Progenitor cell of endocrine pancreas (in vitro differentiated cells): Measurements from ENCODE around the gene MMD. TPM values are rescaled to one million over a fixed set of nuclear protein-coding genes. Genes with fewer than 3 reads are reported as not detected.
A peak's percentile ranks its signal among the peaks of the same experiment; 100 is the strongest.
"Not testable (repeated sequence)": the region's sequence is repeated elsewhere in the genome, so short reads cannot be mapped to it uniquely, and the experiment has no call there.

Source experiments
- DNase-seq: peaks from one replicate; pipeline ENCODE4 v3.0.0; 2021; ENCODE audit warnings: low spot score; ENCODE audit not compliant: unreplicated experiment
- H3K27ac Mint-ChIP-seq: 2 replicates; pipeline ENCODE4 v1.8.0; 2021; ENCODE audit warnings: mild to moderate bottlenecking, moderate library complexity, mixed read lengths
- H3K27me3 Mint-ChIP-seq: 2 replicates; pipeline ENCODE4 v1.8.0; 2021; ENCODE audit warnings: mixed read lengths
- H3K36me3 Mint-ChIP-seq: 2 replicates; pipeline ENCODE4 v1.8.0; 2022; ENCODE audit warnings: mixed read lengths; ENCODE audit not compliant: insufficient read depth
- H3K4me1 Mint-ChIP-seq: 2 replicates; pipeline ENCODE4 v1.8.0; 2021; ENCODE audit warnings: low read depth, mixed read lengths
- H3K4me3 Mint-ChIP-seq: 2 replicates; pipeline ENCODE4 v1.8.0; 2021; ENCODE audit warnings: low read depth, mild to moderate bottlenecking, moderate library complexity, mixed read lengths
- H3K9me3 Mint-ChIP-seq: 2 replicates; pipeline ENCODE4 v1.8.0; 2021; ENCODE audit warnings: low read depth, mixed read lengths
- long read RNA-seq: library from polyadenylated mRNA; unstranded; transcript quantifications from one replicate; pipeline ENCODE4 v2.0.0, GENCODE V29; 2020
- total RNA-seq: library from RNA; stranded (reverse); gene quantifications from 2 replicates; pipeline ENCODE4 v1.2.1, GENCODE V29; 2021
- TF ChIP-seq, protein P1 (sequence below): fragments of 200-600 bp; sonication (generic); IDR thresholded peaks from one replicate; pipeline ENCODE4 v1.5.0; 2021; ENCODE audit warnings: antibody characterized with exemption, mild to moderate bottlenecking; ENCODE audit not compliant: unreplicated experiment

MMD gene
- total RNA-seq = 22.1 and 26.1 TPM in 2 replicates
- long read RNA-seq, transcript MMD-201 (7 exons, 2,735 nt) = major isoform, 8 of 12 reads
- long read RNA-seq, partial matches to known transcripts = 2 of 12 reads
- long read RNA-seq, other reads (novel, unspliced or antisense) = 2 of 12 reads

- peak within 1 kb of the TSS; percentile 92 for H3K27ac Mint-ChIP-seq
- H3K4me1 Mint-ChIP-seq = peaks cover 14% of the 10 kb centered on the region
- H3K9me3 Mint-ChIP-seq = peaks cover 13% of the 10 kb centered on the region
- no peak for DNase-seq
- H3K36me3 Mint-ChIP-seq = peaks cover 20% of the 10 kb centered on the region
- TF ChIP-seq, protein P1, sequence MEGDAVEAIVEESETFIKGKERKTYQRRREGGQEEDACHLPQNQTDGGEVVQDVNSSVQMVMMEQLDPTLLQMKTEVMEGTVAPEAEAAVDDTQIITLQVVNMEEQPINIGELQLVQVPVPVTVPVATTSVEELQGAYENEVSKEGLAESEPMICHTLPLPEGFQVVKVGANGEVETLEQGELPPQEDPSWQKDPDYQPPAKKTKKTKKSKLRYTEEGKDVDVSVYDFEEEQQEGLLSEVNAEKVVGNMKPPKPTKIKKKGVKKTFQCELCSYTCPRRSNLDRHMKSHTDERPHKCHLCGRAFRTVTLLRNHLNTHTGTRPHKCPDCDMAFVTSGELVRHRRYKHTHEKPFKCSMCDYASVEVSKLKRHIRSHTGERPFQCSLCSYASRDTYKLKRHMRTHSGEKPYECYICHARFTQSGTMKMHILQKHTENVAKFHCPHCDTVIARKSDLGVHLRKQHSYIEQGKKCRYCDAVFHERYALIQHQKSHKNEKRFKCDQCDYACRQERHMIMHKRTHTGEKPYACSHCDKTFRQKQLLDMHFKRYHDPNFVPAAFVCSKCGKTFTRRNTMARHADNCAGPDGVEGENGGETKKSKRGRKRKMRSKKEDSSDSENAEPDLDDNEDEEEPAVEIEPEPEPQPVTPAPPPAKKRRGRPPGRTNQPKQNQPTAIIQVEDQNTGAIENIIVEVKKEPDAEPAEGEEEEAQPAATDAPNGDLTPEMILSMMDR = no peak
- H3K27me3 Mint-ChIP-seq = peaks cover 14% of the 10 kb centered on the region
- H3K4me3 Mint-ChIP-seq = peak within 1 kb of the TSS; percentile 89
Measured at GRCh38 chr17:55421179-55421934, at the start of gene MMD. MMD (minus strand) TSS chr17:55421835; CDS start chr17:55421695, 140 bp downstream.

GRCh38 chr17:55466671-55467070 is 45.0 kb upstream of the MMD start:
- H3K27ac Mint-ChIP-seq = no peak overlapping the region
- no peak for DNase-seq
- no peaks in the 10 kb centered on the region for H3K4me1 Mint-ChIP-seq
- TF ChIP-seq, protein P1 = no peak
- H3K36me3 Mint-ChIP-seq = no peaks in the 10 kb centered on the region
- peaks cover 11% of the 10 kb centered on the region for H3K9me3 Mint-ChIP-seq
- no peak overlapping the region for H3K4me3 Mint-ChIP-seq
- no peaks in the 10 kb centered on the region for H3K27me3 Mint-ChIP-seq

DNA sequence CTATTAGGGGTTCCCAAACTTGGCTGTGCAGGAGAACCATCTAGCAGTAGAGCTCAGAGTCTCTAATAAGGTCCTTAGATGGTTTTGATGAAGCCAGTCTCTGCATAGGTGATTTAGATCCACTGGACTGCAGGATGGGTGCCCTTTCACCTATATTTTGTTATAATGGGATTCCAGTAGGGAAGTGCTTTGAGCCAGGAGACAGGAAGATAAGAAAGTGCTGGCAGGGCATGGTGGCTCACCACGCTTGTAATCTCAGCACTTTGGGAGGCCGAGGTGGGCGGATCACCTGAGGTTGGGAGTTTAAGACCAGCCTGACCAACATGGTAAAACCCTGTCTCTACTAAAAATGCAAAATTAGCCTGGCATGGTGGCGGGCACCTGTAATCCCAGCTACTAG is 44.1 kb upstream of the MMD start:
- H3K27ac Mint-ChIP-seq, H3K4me3 Mint-ChIP-seq, DNase-seq, H3K36me3 Mint-ChIP-seq, H3K4me1 Mint-ChIP-seq, H3K27me3 Mint-ChIP-seq: not testable (repeated sequence)
- H3K9me3 Mint-ChIP-seq = peaks cover 11% of the 10 kb centered on the region

DNA sequence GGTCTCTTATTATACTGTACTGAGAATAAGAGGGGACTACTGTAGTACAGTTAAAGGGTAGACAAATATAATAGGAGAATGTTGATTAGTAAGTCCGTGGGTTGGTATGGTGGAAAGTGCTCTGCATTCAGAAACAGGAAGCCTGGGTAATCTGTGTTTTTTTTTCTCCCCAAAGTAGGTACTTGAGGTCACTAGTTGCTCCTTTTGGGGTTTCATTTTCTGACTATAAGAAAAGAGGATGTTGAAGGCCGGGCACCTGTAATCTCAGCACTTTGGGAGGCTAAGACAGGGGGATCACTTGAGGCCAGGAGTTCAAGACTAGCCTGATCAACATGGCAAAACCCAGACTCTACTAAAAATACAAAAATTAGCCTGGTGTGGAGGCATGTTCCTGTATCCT is 42.0 kb upstream of the MMD start:
- DNase-seq = no peak
- TF ChIP-seq, protein P1 = no peak
- H3K27ac Mint-ChIP-seq = no peak overlapping the region
- H3K36me3 Mint-ChIP-seq = no peaks in the 10 kb centered on the region
- no peak overlapping the region for H3K4me3 Mint-ChIP-seq
- no peaks in the 10 kb centered on the region for H3K27me3 Mint-ChIP-seq
- H3K9me3 Mint-ChIP-seq = peaks cover 9% of the 10 kb centered on the region
- no peaks in the 10 kb centered on the region for H3K4me1 Mint-ChIP-seq

DNA sequence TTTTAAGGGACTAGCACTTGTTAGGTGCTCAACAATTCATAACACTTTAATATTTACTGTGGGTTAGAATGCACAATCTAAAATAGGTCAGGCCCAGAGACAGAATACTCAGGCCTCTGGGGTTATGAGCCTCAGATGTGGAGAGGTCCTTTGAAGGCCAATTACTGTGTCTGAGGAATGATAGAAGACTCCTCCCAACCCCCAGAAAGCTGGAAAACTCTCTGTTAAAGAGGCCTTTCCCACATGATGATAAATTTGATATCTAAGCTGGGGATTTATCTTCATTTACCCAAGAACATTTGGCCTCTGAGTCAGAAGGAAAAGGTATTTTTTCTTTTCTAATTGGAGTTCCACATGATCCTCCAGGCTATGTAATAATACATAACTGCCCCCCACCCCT is 41.1 kb upstream of the MMD start:
- no peak overlapping the region for H3K4me3 Mint-ChIP-seq
- H3K27ac Mint-ChIP-seq = no peak overlapping the region
- no peaks in the 10 kb centered on the region for H3K36me3 Mint-ChIP-seq
- DNase-seq = no peak
- TF ChIP-seq, protein P1 = no peak
- H3K27me3 Mint-ChIP-seq = no peaks in the 10 kb centered on the region
- no peaks in the 10 kb centered on the region for H3K4me1 Mint-ChIP-seq
- peaks cover under 1% of the 10 kb centered on the region for H3K9me3 Mint-ChIP-seq

GRCh38 chr17:55462234-55462633 is 40.6 kb upstream of the MMD start:
- no peaks in the 10 kb centered on the region for H3K9me3 Mint-ChIP-seq
- TF ChIP-seq, protein P1 = no peak
- no peaks in the 10 kb centered on the region for H3K4me1 Mint-ChIP-seq
- no peak overlapping the region for H3K4me3 Mint-ChIP-seq
- H3K27me3 Mint-ChIP-seq = no peaks in the 10 kb centered on the region
- no peak for DNase-seq
- H3K36me3 Mint-ChIP-seq = no peaks in the 10 kb centered on the region
- H3K27ac Mint-ChIP-seq = no peak overlapping the region
